ENCODE results near the gene RALGAPB.

The RALGAPB gene

DNA sequence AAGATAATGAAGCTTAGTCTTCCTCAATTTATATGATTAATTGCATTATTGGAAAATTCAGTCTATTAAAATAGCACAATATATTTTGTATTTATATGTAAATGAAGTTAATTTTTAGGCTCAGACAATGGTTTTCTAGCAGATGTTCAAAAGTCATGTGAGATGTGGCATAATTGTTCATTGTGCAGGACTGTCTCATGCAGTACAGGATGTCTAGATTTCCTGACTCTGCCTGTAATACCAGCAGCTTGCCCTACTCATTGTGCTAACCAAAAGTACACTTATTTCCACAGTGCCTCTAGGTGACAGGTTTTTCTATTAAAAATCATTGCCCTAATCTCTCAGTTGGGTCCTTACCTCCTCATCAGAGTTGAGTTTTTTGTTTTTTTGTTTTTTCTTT lies 12.4 kb downstream of the RALGAPB start:
- Histone ChIP-seq H3K4me1 (ENCODE audit: control insufficient read depth, insufficient read depth, low read length) (no peaks in the 10 kb centered on the region), H3K36me3 (ENCODE audit: control insufficient read depth in 2 of 2, insufficient read depth in 1 of 2, low read length in 2 of 2) (peaks cover 10 to 32% of the 10 kb centered on the region in 2 experiments; a peak in 2 of 3 replicates), H3K9me3 (ENCODE audit: control insufficient read depth, insufficient read depth, low read depth, low read length) (no peaks in the 10 kb centered on the region), H3K27ac (ENCODE audit: extremely low read depth, low read depth, low read length) (no peak overlapping the region), H3K4me3 (ENCODE audit: low read depth, low read length) (no peak overlapping the region)
- ChIA-PET CTCF (interaction anchor here (1.1 kb wide), 1 partner anchor 12 kb away, joined by 3 read pairs; the partner anchor contains the start of gene RALGAPB), POLR2A (interaction anchor here (3.3 kb wide), 1 partner anchor 12 kb away, joined by 14 read pairs; the partner anchor contains the start of gene RALGAPB)
- TF ChIP-seq, protein P1, sequence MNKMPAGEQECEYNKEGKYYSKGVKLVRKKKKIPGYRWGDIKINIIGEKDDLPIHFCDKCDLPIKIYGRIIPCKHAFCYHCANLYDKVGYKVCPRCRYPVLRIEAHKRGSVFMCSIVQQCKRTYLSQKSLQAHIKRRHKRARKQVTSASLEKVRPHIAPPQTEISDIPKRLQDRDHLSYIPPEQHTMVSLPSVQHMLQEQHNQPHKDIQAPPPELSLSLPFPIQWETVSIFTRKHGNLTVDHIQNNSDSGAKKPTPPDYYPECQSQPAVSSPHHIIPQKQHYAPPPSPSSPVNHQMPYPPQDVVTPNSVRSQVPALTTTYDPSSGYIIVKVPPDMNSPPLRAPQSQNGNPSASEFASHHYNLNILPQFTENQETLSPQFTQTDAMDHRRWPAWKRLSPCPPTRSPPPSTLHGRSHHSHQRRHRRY (tag by site-specific recombination; IDR thresholded peaks at IDR 0.05), result no peak
- TF ChIP-seq IKZF3 (tag by site-specific recombination; IDR thresholded peaks at IDR 0.05) (no peak), ZNF248 (tag by site-specific recombination; IDR thresholded peaks at IDR 0.05) (no peak), ZNF391 (tag by site-specific recombination; IDR thresholded peaks at IDR 0.05; ENCODE audit: borderline replicate concordance, low read depth) (no peak), OSR2 (tag by site-specific recombination; IDR thresholded peaks at IDR 0.05) (no peak), ZNF501 (tag by site-specific recombination; IDR thresholded peaks at IDR 0.05) (no peak), ZNF777 (tag by site-specific recombination; IDR thresholded peaks at IDR 0.05; ENCODE audit: borderline replicate concordance) (no peak), ZNF16 (tag by site-specific recombination; IDR thresholded peaks at IDR 0.05; ENCODE audit: low read depth) (no peak)
- TF ChIP-seq, protein P2, sequence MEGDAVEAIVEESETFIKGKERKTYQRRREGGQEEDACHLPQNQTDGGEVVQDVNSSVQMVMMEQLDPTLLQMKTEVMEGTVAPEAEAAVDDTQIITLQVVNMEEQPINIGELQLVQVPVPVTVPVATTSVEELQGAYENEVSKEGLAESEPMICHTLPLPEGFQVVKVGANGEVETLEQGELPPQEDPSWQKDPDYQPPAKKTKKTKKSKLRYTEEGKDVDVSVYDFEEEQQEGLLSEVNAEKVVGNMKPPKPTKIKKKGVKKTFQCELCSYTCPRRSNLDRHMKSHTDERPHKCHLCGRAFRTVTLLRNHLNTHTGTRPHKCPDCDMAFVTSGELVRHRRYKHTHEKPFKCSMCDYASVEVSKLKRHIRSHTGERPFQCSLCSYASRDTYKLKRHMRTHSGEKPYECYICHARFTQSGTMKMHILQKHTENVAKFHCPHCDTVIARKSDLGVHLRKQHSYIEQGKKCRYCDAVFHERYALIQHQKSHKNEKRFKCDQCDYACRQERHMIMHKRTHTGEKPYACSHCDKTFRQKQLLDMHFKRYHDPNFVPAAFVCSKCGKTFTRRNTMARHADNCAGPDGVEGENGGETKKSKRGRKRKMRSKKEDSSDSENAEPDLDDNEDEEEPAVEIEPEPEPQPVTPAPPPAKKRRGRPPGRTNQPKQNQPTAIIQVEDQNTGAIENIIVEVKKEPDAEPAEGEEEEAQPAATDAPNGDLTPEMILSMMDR (tag by site-specific recombination; IDR thresholded peaks at IDR 0.05), result no peak
- TF ChIP-seq, protein P3, sequence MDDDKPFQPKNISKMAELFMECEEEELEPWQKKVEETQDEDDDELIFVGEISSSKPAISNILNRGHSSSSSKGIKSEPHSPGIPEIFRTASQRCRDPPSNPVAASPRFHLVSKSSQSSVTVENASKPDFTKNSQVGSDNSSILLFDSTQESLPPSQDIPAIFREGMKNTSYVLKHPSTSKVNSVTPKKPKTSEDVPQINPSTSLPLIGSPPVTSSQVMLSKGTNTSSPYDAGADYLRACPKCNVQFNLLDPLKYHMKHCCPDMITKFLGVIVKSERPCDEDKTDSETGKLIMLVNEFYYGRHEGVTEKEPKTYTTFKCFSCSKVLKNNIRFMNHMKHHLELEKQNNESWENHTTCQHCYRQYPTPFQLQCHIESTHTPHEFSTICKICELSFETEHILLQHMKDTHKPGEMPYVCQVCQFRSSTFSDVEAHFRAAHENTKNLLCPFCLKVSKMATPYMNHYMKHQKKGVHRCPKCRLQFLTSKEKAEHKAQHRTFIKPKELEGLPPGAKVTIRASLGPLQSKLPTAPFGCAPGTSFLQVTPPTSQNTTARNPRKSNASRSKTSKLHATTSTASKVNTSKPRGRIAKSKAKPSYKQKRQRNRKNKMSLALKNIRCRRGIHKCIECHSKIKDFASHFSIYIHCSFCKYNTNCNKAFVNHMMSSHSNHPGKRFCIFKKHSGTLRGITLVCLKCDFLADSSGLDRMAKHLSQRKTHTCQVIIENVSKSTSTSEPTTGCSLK (tag by site-specific recombination; IDR thresholded peaks at IDR 0.05), result no peak
- TF ChIP-seq, protein P4, sequence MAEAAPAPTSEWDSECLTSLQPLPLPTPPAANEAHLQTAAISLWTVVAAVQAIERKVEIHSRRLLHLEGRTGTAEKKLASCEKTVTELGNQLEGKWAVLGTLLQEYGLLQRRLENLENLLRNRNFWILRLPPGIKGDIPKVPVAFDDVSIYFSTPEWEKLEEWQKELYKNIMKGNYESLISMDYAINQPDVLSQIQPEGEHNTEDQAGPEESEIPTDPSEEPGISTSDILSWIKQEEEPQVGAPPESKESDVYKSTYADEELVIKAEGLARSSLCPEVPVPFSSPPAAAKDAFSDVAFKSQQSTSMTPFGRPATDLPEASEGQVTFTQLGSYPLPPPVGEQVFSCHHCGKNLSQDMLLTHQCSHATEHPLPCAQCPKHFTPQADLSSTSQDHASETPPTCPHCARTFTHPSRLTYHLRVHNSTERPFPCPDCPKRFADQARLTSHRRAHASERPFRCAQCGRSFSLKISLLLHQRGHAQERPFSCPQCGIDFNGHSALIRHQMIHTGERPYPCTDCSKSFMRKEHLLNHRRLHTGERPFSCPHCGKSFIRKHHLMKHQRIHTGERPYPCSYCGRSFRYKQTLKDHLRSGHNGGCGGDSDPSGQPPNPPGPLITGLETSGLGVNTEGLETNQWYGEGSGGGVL (tag by site-specific recombination; IDR thresholded peaks at IDR 0.05), result no peak

DNA sequence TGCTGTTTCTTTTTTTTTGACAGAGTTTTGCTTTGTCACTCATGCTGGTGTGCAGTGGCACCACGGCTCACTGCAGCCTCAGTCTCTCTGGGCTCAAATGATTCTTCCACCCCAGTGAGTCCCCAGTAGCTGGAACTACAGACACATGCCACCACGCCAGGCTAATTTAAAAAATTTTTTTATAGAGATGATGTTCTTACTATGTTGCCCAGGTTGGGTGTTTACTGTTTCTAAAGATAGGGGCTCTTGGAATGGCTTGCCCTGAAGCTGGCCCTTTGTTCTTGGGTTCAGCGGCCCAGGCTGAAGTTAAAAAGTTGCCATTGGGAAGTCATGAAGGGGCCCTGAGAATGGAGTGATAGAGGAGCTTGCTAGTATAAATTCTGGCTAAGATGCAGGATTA lies 16.5 kb downstream of the RALGAPB start:
- Histone ChIP-seq H3K36me3 (ENCODE audit: control insufficient read depth in 2 of 2, insufficient read depth in 1 of 2, low read length in 2 of 2) (peaks cover 10 to 59% of the 10 kb centered on the region in 2 experiments; a peak in 2 of 3 replicates), H3K27ac (ENCODE audit: extremely low read depth, low read depth, low read length) (no peak overlapping the region), H3K9me3 (ENCODE audit: control insufficient read depth, insufficient read depth, low read depth, low read length) (no peaks in the 10 kb centered on the region), H3K4me1 (ENCODE audit: control insufficient read depth, insufficient read depth, low read length) (no peaks in the 10 kb centered on the region), H3K4me3 (ENCODE audit: low read depth, low read length) (no peak overlapping the region)
- CTCF ChIA-PET, result interaction anchor here (0.7 kb wide), 1 partner anchor 61 kb away, joined by 3 read pairs; no protein-coding TSS in a partner anchor
- POLR2A ChIA-PET, result interaction anchor here (0.9 to 1.5 kb wide), 2 partner anchors 16 to 43 kb away, joined by 4 read pairs; partner anchors contain the start of gene RALGAPB
- TF ChIP-seq, protein P5, sequence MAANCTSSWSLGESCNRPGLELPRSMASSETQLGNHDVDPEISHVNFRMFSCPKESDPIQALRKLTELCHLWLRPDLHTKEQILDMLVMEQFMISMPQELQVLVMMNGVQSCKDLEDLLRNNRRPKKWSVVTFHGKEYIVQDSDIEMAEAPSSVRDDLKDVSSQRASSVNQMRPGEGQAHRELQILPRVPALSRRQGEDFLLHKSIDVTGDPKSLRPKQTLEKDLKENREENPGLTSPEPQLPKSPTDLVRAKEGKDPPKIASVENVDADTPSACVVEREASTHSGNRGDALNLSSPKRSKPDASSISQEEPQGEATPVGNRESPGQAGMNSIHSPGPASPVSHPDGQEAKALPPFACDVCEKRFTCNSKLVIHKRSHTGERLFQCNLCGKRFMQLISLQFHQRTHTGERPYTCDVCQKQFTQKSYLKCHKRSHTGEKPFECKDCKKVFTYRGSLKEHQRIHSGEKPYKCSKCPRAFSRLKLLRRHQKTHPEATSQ (tag by site-specific recombination; IDR thresholded peaks at IDR 0.05), result no peak
- TF ChIP-seq ZNF623 (tag by site-specific recombination; IDR thresholded peaks at IDR 0.05), result no peak
- TF ChIP-seq ZNF521 (tag by site-specific recombination; IDR thresholded peaks at IDR 0.05), result no peak
- TF ChIP-seq ZFHX2 (tag by site-specific recombination; conservative IDR thresholded peaks at IDR 0.05), result no peak
- TF ChIP-seq ZNF530 (tag by site-specific recombination; IDR thresholded peaks at IDR 0.05; ENCODE audit: low read depth), result no peak
- no peak for TF ChIP-seq ZBTB48 (tag by site-specific recombination; IDR thresholded peaks at IDR 0.05)
- TF ChIP-seq ZNF658 (tag by site-specific recombination; IDR thresholded peaks at IDR 0.05), result no peak
- TF ChIP-seq ZNF223 (tag by site-specific recombination; IDR thresholded peaks at IDR 0.05), result no peak
- TF ChIP-seq ZNF366 (tag by site-specific recombination; conservative IDR thresholded peaks at IDR 0.05), result no peak
- TF ChIP-seq ZNF544 (tag by site-specific recombination; IDR thresholded peaks at IDR 0.05), result no peak
- TF ChIP-seq ZNF558 (tag by site-specific recombination; IDR thresholded peaks at IDR 0.05), result no peak
- TF ChIP-seq HOXD13 (CRISPR knock-in tag; IDR thresholded peaks at IDR 0.05; ENCODE audit: borderline replicate concordance), result no peak
- no peak for TF ChIP-seq ZNF843 (tag by site-specific recombination; IDR thresholded peaks at IDR 0.05)
- TF ChIP-seq, protein P6, sequence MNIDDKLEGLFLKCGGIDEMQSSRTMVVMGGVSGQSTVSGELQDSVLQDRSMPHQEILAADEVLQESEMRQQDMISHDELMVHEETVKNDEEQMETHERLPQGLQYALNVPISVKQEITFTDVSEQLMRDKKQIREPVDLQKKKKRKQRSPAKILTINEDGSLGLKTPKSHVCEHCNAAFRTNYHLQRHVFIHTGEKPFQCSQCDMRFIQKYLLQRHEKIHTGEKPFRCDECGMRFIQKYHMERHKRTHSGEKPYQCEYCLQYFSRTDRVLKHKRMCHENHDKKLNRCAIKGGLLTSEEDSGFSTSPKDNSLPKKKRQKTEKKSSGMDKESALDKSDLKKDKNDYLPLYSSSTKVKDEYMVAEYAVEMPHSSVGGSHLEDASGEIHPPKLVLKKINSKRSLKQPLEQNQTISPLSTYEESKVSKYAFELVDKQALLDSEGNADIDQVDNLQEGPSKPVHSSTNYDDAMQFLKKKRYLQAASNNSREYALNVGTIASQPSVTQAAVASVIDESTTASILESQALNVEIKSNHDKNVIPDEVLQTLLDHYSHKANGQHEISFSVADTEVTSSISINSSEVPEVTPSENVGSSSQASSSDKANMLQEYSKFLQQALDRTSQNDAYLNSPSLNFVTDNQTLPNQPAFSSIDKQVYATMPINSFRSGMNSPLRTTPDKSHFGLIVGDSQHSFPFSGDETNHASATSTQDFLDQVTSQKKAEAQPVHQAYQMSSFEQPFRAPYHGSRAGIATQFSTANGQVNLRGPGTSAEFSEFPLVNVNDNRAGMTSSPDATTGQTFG (tag by site-specific recombination; IDR thresholded peaks at IDR 0.05; ENCODE audit: borderline replicate concordance), result no peak

All from HEK293 (cell line).